GM21447 (cell line): ENCODE measurements around the gene WDR18.

Experiments
- ATAC-seq: cut with Tn5 transposase; IDR thresholded peaks from one replicate; pipeline ENCODE4 v1.9.1; 2021; ENCODE audit not compliant: unreplicated experiment

Gene WDR18

GRCh38 chr19:991174-991931 is 7.2 kb downstream of the WDR18 start:
- ATAC-seq, result no peak

- ATAC-seq, result no peak
These were observed 8.0 kb downstream of the WDR18 start for GRCh38 chr19:991932-992669.

GRCh38 chr19:992670-993055 is 8.5 kb downstream of the WDR18 start:
- ATAC-seq, result no peak

- ATAC-seq, result no peak
These were observed 9.3 kb downstream of the WDR18 start for GRCh38 chr19:993361-993830.

GRCh38 chr19:993831-994393 is 9.8 kb downstream of the WDR18 start:
- no peak for ATAC-seq

GRCh38 chr19:994516-994915 is 10.4 kb downstream of the WDR18 start:
- no peak for ATAC-seq

- ATAC-seq, result no peak
These were observed 11.1 kb downstream of the WDR18 start for GRCh38 chr19:995051-995827.

- no peak for ATAC-seq
These were observed 12.1 kb downstream of the WDR18 start for GRCh38 chr19:996051-996838.

- ATAC-seq, result no peak
These were observed 13.9 kb downstream of the WDR18 start for GRCh38 chr19:998064-998463.

GRCh38 chr19:999379-999719 is 15.2 kb downstream of the WDR18 start:
- no peak for ATAC-seq

GRCh38 chr19:1000095-1000494 is 15.9 kb downstream of the WDR18 start, which contains the start of gene GRIN3B:
GRIN3B (plus strand) TSS chr19:1000419; CDS start chr19:1000438, 19 bp downstream.
- ATAC-seq, result no peak

- ATAC-seq, result no peak
These were observed 16.7 kb downstream of the WDR18 start for GRCh38 chr19:1000591-1001537.

- ATAC-seq, result no peak
These were observed 17.5 kb downstream of the WDR18 start for GRCh38 chr19:1001538-1002166.

GRCh38 chr19:1002600-1002999 is 18.5 kb downstream of the WDR18 start:
- ATAC-seq, result no peak

GRCh38 chr19:1003283-1003682 is 19.1 kb downstream of the WDR18 start:
- ATAC-seq, result no peak

- no peak for ATAC-seq
These were observed 20.2 kb downstream of the WDR18 start for GRCh38 chr19:1004204-1004802.

GRCh38 chr19:1004803-1005664 is 20.9 kb downstream of the WDR18 start:
- no peak for ATAC-seq
